Breast epithelium (tissue), 4 donors: Measurements from ENCODE around the gene CUL2. TPM values are rescaled to one million over a fixed set of nuclear protein-coding genes. Genes with fewer than 3 reads are reported as not detected.

Source experiments
- DNase-seq, 2 donors: peaks; one replicate each; pipeline ENCODE4 v3.0.0-alpha.2; 2019; ENCODE audit warnings: low spot score in 2 of 2
- H3K27ac ChIP-seq, 2 donors: fragments of 200-600 bp; sonication (generic) in 1 of 2; one replicate each; pipeline ENCODE4 v1.5.1; 2016 to 2019; ENCODE audit warnings: mild to moderate bottlenecking in 1 of 2
- H3K27me3 ChIP-seq, 2 donors: fragments of 200-600 bp; sonication (generic) in 1 of 2; one replicate each; pipeline versions ENCODE4 v1.5.1 to v1.6.0; 2017 to 2019; ENCODE audit warnings: control low read depth in 1 of 2, mild to moderate bottlenecking in 1 of 2
- H3K36me3 ChIP-seq: fragments of 200-600 bp; one replicate; pipeline ENCODE4 v1.5.1; 2019
- H3K4me1 ChIP-seq, 2 donors: fragments of 200-600 bp; sonication (generic); one replicate each; pipeline ENCODE4 v1.5.1; 2016 to 2019; ENCODE audit warnings: control low read depth in 1 of 2
- H3K4me3 ChIP-seq, 3 donors: fragments of 200-600 bp; sonication (generic); 1 replicate in 2 of 3; 2 replicates in 1 of 3; pipeline ENCODE4 v1.5.1; 2016 to 2019; ENCODE audit warnings: mild to moderate bottlenecking in 3 of 3, moderate library complexity in 2 of 3
- H3K9me3 ChIP-seq, 2 donors: fragments of 200-600 bp; sonication (generic) in 1 of 2; one replicate each; pipeline ENCODE4 v1.5.1; 2016 to 2019; ENCODE audit warnings: control low read depth in 1 of 2
- CTCF ChIP-seq, 3 donors: fragments of 450-650 bp; IDR thresholded peaks; one replicate each; pipeline ENCODE4 v1.5.1; 2016 to 2017; ENCODE audit warnings: antibody characterized with exemption in 3 of 3, mild to moderate bottlenecking in 3 of 3, moderate library complexity in 3 of 3
- POLR2A ChIP-seq: fragments of 450-650 bp; IDR thresholded peaks from one replicate; pipeline ENCODE4 v1.6.1; 2016; ENCODE audit warnings: antibody characterized with exemption, mild to moderate bottlenecking, moderate library complexity
- POLR2AphosphoS5 ChIP-seq, 3 donors: sonication (generic); formaldehyde crosslinking; IDR thresholded peaks; one replicate each; pipeline ENCODE4 v1.6.1; 2017; ENCODE audit warnings: antibody characterized with exemption in 3 of 3
- intact Hi-C: fragments of 100-400 bp; cut with DNase I; formaldehyde crosslinking; loops from one replicate; pipeline ENCODE4 v1.15.1; 2023; ENCODE audit warnings: low total_unique reads
- total RNA-seq, 3 donors: library from RNA; depleted of rRNA; stranded (reverse); fragments of >200 nt; gene quantifications; one replicate each; pipeline ENCODE4 v1.1.0, GENCODE V29; 2016

CUL2 gene
- total RNA-seq, 3 donors from 2014 or later = 18.9 to 22.7 (median 20.3) TPM

GRCh38 chr10:35126062-35126529 is 36.0 kb upstream of the CUL2 start:
- no peaks in the 10 kb centered on the region for H3K27me3 ChIP-seq
- H3K9me3 ChIP-seq = no peaks in the 10 kb centered on the region
- H3K36me3 ChIP-seq = no peaks in the 10 kb centered on the region
- TF ChIP-seq POLR2A (no peak), CTCF (IDR thresholded peaks at IDR 0.05) (no peak), POLR2AphosphoS5 (IDR thresholded peaks at IDR 0.05) (no peak)
- no peaks in the 10 kb centered on the region for H3K4me1 ChIP-seq
- peak overlapping the region; percentile 99 to 100 for H3K27ac ChIP-seq
- DNase-seq = no peak
- intact Hi-C loops = loop anchor here (10.0 kb wide), 1 partner anchor 1749 kb away; no protein-coding TSS in a partner anchor
- peak overlapping the region; percentile 73 to 94 (median 81) for H3K4me3 ChIP-seq

- H3K27me3 ChIP-seq = no peaks in the 10 kb centered on the region
- no peaks in the 10 kb centered on the region for H3K4me1 ChIP-seq
- no peaks in the 10 kb centered on the region for H3K36me3 ChIP-seq
- no peaks in the 10 kb centered on the region for H3K9me3 ChIP-seq
- intact Hi-C loops = loop anchor here (10.0 kb wide), 1 partner anchor 1750 kb away; no protein-coding TSS in a partner anchor
- H3K4me3 ChIP-seq = no peak overlapping the region
- no peak for DNase-seq
- TF ChIP-seq POLR2AphosphoS5 (IDR thresholded peaks at IDR 0.05) (no peak), POLR2A (no peak), CTCF (IDR thresholded peaks at IDR 0.05) (no peak)
- H3K27ac ChIP-seq = peak overlapping the region; percentile 26 to 40
Observed at GRCh38 chr10:35124540-35124939, 34.4 kb upstream of the CUL2 start.

- no peaks in the 10 kb centered on the region for H3K4me1 ChIP-seq
- H3K36me3 ChIP-seq = no peaks in the 10 kb centered on the region
- TF ChIP-seq POLR2A (no peak), POLR2AphosphoS5 (IDR thresholded peaks at IDR 0.05) (no peak), CTCF (IDR thresholded peaks at IDR 0.05) (no peak)
- no peaks in the 10 kb centered on the region for H3K9me3 ChIP-seq
- H3K27me3 ChIP-seq = no peaks in the 10 kb centered on the region
- intact Hi-C loops = loop anchor here (10.0 kb wide), 1 partner anchor 95 kb away; no protein-coding TSS in a partner anchor
- no peak overlapping the region for H3K4me3 ChIP-seq
- DNase-seq = no peak
- H3K27ac ChIP-seq = no peak overlapping the region
Observed at GRCh38 chr10:35119378-35119777, 29.2 kb upstream of the CUL2 start.

GRCh38 chr10:35112571-35112970 is 22.4 kb upstream of the CUL2 start:
- H3K9me3 ChIP-seq = no peaks in the 10 kb centered on the region
- no peak for TF ChIP-seq POLR2AphosphoS5 (IDR thresholded peaks at IDR 0.05)
- TF ChIP-seq POLR2A = no peak
- no peak for TF ChIP-seq CTCF (IDR thresholded peaks at IDR 0.05)
- intact Hi-C loops = loop anchor here (10.0 kb wide), 1 partner anchor 102 kb away; no protein-coding TSS in a partner anchor
- no peak for DNase-seq
- H3K27ac ChIP-seq = no peak overlapping the region
- H3K36me3 ChIP-seq = no peaks in the 10 kb centered on the region
- H3K27me3 ChIP-seq = no peaks in the 10 kb centered on the region
- no peaks in the 10 kb centered on the region for H3K4me1 ChIP-seq
- H3K4me3 ChIP-seq = no peak overlapping the region

- Histone ChIP-seq H3K4me3 (no peak overlapping the region), H3K27me3 (no peaks in the 10 kb centered on the region), H3K36me3 (no peaks in the 10 kb centered on the region), H3K9me3 (no peaks in the 10 kb centered on the region), H3K4me1 (no peaks in the 10 kb centered on the region), H3K27ac (no peak overlapping the region)
- TF ChIP-seq POLR2A (no peak), CTCF (IDR thresholded peaks at IDR 0.05) (no peak), POLR2AphosphoS5 (IDR thresholded peaks at IDR 0.05) (no peak)
- DNase-seq = no peak
- intact Hi-C loops = no loop called here
Observed at GRCh38 chr10:35103882-35104281, 13.7 kb upstream of the CUL2 start.
